ENCODE data around the gene CYP27B1.

DNA sequence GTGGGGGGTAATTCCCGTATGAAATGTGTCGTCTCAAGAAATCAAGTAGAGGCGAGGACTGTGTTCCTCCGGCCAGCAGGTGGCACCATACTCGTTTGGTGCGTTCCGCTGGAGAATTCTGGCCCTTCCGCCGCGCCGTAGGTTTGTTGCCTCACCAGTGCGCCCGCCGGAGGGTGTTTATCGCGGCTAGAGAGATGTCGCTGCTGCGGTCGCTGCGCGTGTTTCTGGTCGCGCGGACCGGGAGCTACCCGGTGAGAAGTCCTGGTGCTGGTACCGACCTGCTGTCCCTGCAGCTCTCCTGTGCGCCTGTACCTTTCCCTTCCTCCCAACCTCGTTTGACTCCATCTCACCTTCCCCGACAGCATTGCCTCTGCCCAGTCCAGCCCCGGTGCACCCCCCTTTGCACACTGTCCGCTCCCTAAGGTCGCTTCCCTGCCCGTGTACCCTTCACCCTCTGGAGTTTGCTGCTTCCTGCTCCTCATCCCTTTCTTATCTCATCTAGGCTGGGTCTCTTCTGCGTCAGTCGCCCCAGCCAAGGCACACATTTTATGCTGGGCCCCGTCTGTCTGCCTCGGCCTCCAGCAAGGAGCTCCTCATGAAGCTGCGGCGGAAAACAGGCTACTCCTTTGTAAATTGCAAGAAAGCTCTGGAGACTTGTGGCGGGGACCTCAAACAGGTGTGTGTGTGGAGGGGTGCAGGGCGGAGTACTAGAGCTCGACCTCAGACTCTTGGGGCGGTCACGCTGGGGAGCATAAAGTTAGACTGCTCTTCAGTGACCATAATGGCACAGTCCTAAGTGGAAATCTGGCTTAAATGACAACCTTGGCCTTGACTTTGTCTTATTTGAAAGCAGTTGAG lies 16.0 kb upstream of the CYP27B1 start, which contains the start of gene TSFM:
- TF ChIP-seq, protein P1, sequence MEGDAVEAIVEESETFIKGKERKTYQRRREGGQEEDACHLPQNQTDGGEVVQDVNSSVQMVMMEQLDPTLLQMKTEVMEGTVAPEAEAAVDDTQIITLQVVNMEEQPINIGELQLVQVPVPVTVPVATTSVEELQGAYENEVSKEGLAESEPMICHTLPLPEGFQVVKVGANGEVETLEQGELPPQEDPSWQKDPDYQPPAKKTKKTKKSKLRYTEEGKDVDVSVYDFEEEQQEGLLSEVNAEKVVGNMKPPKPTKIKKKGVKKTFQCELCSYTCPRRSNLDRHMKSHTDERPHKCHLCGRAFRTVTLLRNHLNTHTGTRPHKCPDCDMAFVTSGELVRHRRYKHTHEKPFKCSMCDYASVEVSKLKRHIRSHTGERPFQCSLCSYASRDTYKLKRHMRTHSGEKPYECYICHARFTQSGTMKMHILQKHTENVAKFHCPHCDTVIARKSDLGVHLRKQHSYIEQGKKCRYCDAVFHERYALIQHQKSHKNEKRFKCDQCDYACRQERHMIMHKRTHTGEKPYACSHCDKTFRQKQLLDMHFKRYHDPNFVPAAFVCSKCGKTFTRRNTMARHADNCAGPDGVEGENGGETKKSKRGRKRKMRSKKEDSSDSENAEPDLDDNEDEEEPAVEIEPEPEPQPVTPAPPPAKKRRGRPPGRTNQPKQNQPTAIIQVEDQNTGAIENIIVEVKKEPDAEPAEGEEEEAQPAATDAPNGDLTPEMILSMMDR (IDR thresholded peaks at IDR 0.05; ENCODE audit: low read length): peak; percentile 91
- TF ChIP-seq EZH2 (optimal IDR thresholded peaks at IDR 0.05; ENCODE audit: low read depth, low read length): no peak
